ENCODE measurements around the gene TOP2A. TPM values are rescaled to one million over a fixed set of nuclear protein-coding genes. Genes with fewer than 3 reads are reported as not detected.

The TOP2A gene
- total and polyA plus RNA-seq, 9 of the 15 experiments (the other 6 are each of a cell fraction or from before 2014, with no cell fraction given) = 133 to 347 (median 259) TPM

GRCh38 chr17:40437095-40437732 is 19.5 kb upstream of the TOP2A start:
- Histone ChIP-seq H3K4me3 (no peak overlapping the region), H3K27me3 (ENCODE audit: control insufficient read depth in 2 of 2, insufficient read depth in 2 of 2, low read length in 2 of 2) (no peaks in the 10 kb centered on the region), H3K9me1 (ENCODE audit: control insufficient read depth, insufficient read depth, low read length) (no peaks in the 10 kb centered on the region), H3K4me1 (replicated peaks in 1 of 2; ENCODE audit: control insufficient read depth in 2 of 2, insufficient read depth in 2 of 2, low read length in 2 of 2) (peaks cover 21 to 24% of the 10 kb centered on the region in 2 experiments; a peak in 4 of 5 replicates), H3K9me3 (replicated peaks; ENCODE audit: control insufficient read depth, insufficient read depth, low read depth, low read length) (no peaks in the 10 kb centered on the region), H3K36me3 (ENCODE audit: control insufficient read depth, insufficient read depth, low read length) (no peaks in the 10 kb centered on the region), H3K27ac (ENCODE audit: extremely low read depth, low read depth, low read length) (peak overlapping the region; percentile 54), H4K20me1 (replicated peaks; ENCODE audit: control insufficient read depth, insufficient read depth, low read length) (no peaks in the 10 kb centered on the region), H3K79me2 (ENCODE audit: control insufficient read depth, insufficient read depth, low read length) (no peaks in the 10 kb centered on the region), H3K4me2 (ENCODE audit: insufficient read depth, low read length) (no peak overlapping the region; the same call in 1 of the 2 replicates), H2AFZ (ENCODE audit: low read depth, low read length) (peak overlapping the region; percentile 93), H3K9ac (ENCODE audit: insufficient read depth in 1 of 2, low read depth in 2 of 2, low read length in 2 of 2) (peak overlapping the region; percentile 3 to 24; a peak in 3 of 4 replicates)
- ATAC-seq (peak; percentile 25), FAIRE-seq (peak; percentile 92), DNase-seq (ENCODE audit: extremely low read depth in 1 of 4, low spot score in 3 of 4) (peak; percentile 67 to 77 (median 68))
- in situ Hi-C loops (cut with MboI) (no loop called here), intact Hi-C loops (cut with micrococcal nuclease) (no loop called here)
- POLR2A ChIA-PET = interaction anchor here (1.5 kb wide), 1 partner anchor 19 kb away, joined by 4 read pairs; the partner anchor contains the start of gene TOP2A
- BruUV-seq (replicated peaks) = no TSS peak
- CTCF ChIA-PET (ENCODE audit: low intra/inter-chr PET ratio) = interaction anchor here (0.6 kb wide), 1 partner anchor 95 kb away, joined by 4 read pairs; no protein-coding TSS in a partner anchor
- 74% methylated on average over 5 of the region's 5 CpGs for WGBS (ENCODE audit: insufficient coverage, low coverage, missing lambda C conversion rate)
- TF ChIP-seq HDAC1 (IDR thresholded peaks at IDR 0.05) = 0 out of 4 replicates have a peak, but pooled peaks of 1 of the 2 experiments have one; percentile 24
- TF ChIP-seq ZNF589 (CRISPR knock-in tag; IDR thresholded peaks at IDR 0.05; ENCODE audit: low read depth) = peak; percentile 70; the same call in 1 of the 2 replicates
- TF ChIP-seq ETV5 (CRISPR knock-in tag; IDR thresholded peaks at IDR 0.05; ENCODE audit: low read depth) = peak; percentile 85
- TF ChIP-seq GABPB1 (CRISPR knock-in tag; IDR thresholded peaks at IDR 0.05) = peak; percentile 67; the same call in 1 of the 2 replicates
- no peak for TF ChIP-seq MYBL2 (IDR thresholded peaks at IDR 0.05; ENCODE audit: low read depth)
- TF ChIP-seq MYBL2 (CRISPR knock-in tag; IDR thresholded peaks at IDR 0.05; ENCODE audit: borderline replicate concordance) = no peak
- no peak for TF ChIP-seq ZNF253 (CRISPR knock-in tag; conservative IDR thresholded peaks at IDR 0.05)
- no peak for TF ChIP-seq MCM2 (IDR thresholded peaks at IDR 0.05; ENCODE audit: low read depth)
- no peak for TF ChIP-seq NFXL1 (CRISPR knock-in tag; IDR thresholded peaks at IDR 0.05)
- no peak for TF ChIP-seq HINFP (tag; conservative IDR thresholded peaks at IDR 0.05; ENCODE audit: low read depth)
- TF ChIP-seq ZNF583 (CRISPR knock-in tag; IDR thresholded peaks at IDR 0.05) = peak; percentile 20; the same call in 1 of the 2 replicates
- TF ChIP-seq ADNP (tag; IDR thresholded peaks at IDR 0.05) = 0 out of 2 replicates have a peak, but pooled peaks have one; percentile 62
- TF ChIP-seq GABPA (tag; conservative IDR thresholded peaks at IDR 0.05; ENCODE audit: low read depth) = peak; percentile 82
- 0 out of 2 replicates have a peak, but pooled peaks have one; percentile 13 for TF ChIP-seq MAX (CRISPR knock-in tag; IDR thresholded peaks at IDR 0.05)
- no peak for TF ChIP-seq TCF15 (CRISPR knock-in tag; IDR thresholded peaks at IDR 0.05)
- peak; percentile 96 for TF ChIP-seq RBM25 (IDR thresholded peaks at IDR 0.05; ENCODE audit: low read depth, low read length, severe bottlenecking)
- peak; percentile 72; the same call in 1 of the 2 replicates for TF ChIP-seq ZNF197 (CRISPR knock-in tag; IDR thresholded peaks at IDR 0.05; ENCODE audit: low read depth)
- TF ChIP-seq HIVEP1 (CRISPR knock-in tag; IDR thresholded peaks at IDR 0.05) = no peak
- TF ChIP-seq BRCA1 (IDR thresholded peaks at IDR 0.05) = no peak
- TF ChIP-seq BRCA1 (CRISPR knock-in tag; IDR thresholded peaks at IDR 0.05) = no peak
- peak; percentile 49; the same call in 1 of the 2 replicates for TF ChIP-seq EP300 (IDR thresholded peaks at IDR 0.05; ENCODE audit: low read length)
- TF ChIP-seq KLF13 (tag; IDR thresholded peaks at IDR 0.05; ENCODE audit: borderline replicate concordance, low read depth) = no peak
